A549 (cell line): ENCODE measurements around the gene PRR29. TPM values are rescaled to one million over a fixed set of nuclear protein-coding genes. Genes with fewer than 3 reads are reported as not detected.
A peak's percentile ranks its signal among the peaks of the same experiment; 100 is the strongest.

Source experiments
- ATAC-seq, 2 experiments: fragments of 200-7000 bp in 1 of 2; fragments of >200 bp in 1 of 2; cut with Nextera tagmentation in 1 of 2; cut with Tn5 transposase in 1 of 2; 3 replicates each; pipeline versions ENCODE4 v1.8.0 to v1.9.1; 2018 to 2020; ENCODE audit warnings: mild to moderate bottlenecking in 1 of 2, moderate library complexity in 1 of 2
- CTCF ChIA-PET: fragments of 300-600 bp; sonication (Branson Sonifier 250); formaldehyde crosslinking; extraction: SDS; loops from one replicate; lab custom pipeline; 2021; ENCODE audit warnings: antibody characterized with exemption, inconsistent platforms; lab: Yijun Ruan, JAX
- POLR2A ChIA-PET: fragments of 350-600 bp; formaldehyde crosslinking; extraction: SDS; loops from one replicate; lab custom pipeline; 2021; ENCODE audit warnings: antibody characterized with exemption, inconsistent platforms; lab: Yijun Ruan, JAX
- DNase-seq, 2 experiments: peaks; one replicate each; pipeline versions ENCODE4 v3.0.0 to v3.0.0-alpha.2; 2011 to 2016; ENCODE audit warnings: low read depth in 1 of 2, low spot score in 1 of 2
- FAIRE-seq: peaks from 2 replicates; lab custom pipeline; 2011; peaks lifted over from hg19 to GRCh38; lab: Jason Lieb, UNC
- H3K27ac ChIP-seq, 2 experiments: fragments of >200 bp; sonication (Bioruptor Twin); formaldehyde crosslinking; 3 replicates each; pipeline ENCODE4 v1.5.1; 2016 to 2017
- H3K4me1 ChIP-seq: fragments of >200 bp; sonication (Bioruptor Twin); formaldehyde crosslinking; 3 replicates; pipeline ENCODE4 v1.6.1; 2016
- H3K4me2 ChIP-seq: fragments of >200 bp; sonication (Bioruptor Twin); formaldehyde crosslinking; 3 replicates; pipeline ENCODE4 v1.6.1; 2016
- H3K4me3 ChIP-seq: fragments of >200 bp; sonication (Bioruptor Twin); formaldehyde crosslinking; 3 replicates; pipeline ENCODE4 v1.5.1; 2016
- H3K9me3 ChIP-seq: fragments of >200 bp; sonication (Bioruptor Twin); formaldehyde crosslinking; 3 replicates; pipeline ENCODE4 v1.6.1; 2016
- CBX8 ChIP-seq: fragments of 200-600 bp; sonication (generic); IDR thresholded peaks from 2 replicates; pipeline ENCODE4 v1.6.1; 2016
- EHF ChIP-seq: fragments of 250-450 bp; sonication (Bioruptor Pico); IDR thresholded peaks from 2 replicates; pipeline ENCODE4 v1.5.0; 2020; ENCODE audit warnings: mild to moderate bottlenecking
- FOSB ChIP-seq: fragments of 250-450 bp; sonication (Bioruptor Pico); IDR thresholded peaks from 2 replicates; pipeline ENCODE4 v1.5.0; 2020; ENCODE audit warnings: mild to moderate bottlenecking, moderate library complexity
- HDAC2 ChIP-seq: fragments of 200-600 bp; sonication (generic); IDR thresholded peaks from 2 replicates; pipeline ENCODE4 v1.6.1; 2016
- HEYL ChIP-seq: fragments of 250-450 bp; sonication (Bioruptor Pico); IDR thresholded peaks from 2 replicates; pipeline ENCODE4 v1.8.0; 2021; ENCODE audit warnings: mild to moderate bottlenecking, moderate library complexity
- HOXA7 ChIP-seq: fragments of 250-450 bp; sonication (Bioruptor Pico); IDR thresholded peaks from 2 replicates; pipeline ENCODE4 v1.5.0; 2020; ENCODE audit warnings: mild to moderate bottlenecking, moderate library complexity
- HOXB5 ChIP-seq: fragments of 250-450 bp; sonication (Bioruptor Pico); IDR thresholded peaks from 2 replicates; pipeline ENCODE4 v1.5.0; 2020; ENCODE audit warnings: mild to moderate bottlenecking, moderate library complexity
- JUN ChIP-seq, 2 experiments: fragments of >200 bp; sonication (Bioruptor Twin); formaldehyde crosslinking; IDR thresholded peaks; 2 replicates in 1 of 2; 3 replicates in 1 of 2; pipeline ENCODE4 v1.6.1; 2016 to 2017
- KDM1A ChIP-seq: fragments of 200-600 bp; sonication (generic); IDR thresholded peaks from 2 replicates; pipeline ENCODE4 v1.6.1; 2016; ENCODE audit warnings: low read depth, mild to moderate bottlenecking
- NPAS2 ChIP-seq: fragments of 250-450 bp; sonication (Bioruptor Pico); IDR thresholded peaks from 2 replicates; pipeline ENCODE4 v1.8.0; 2022; ENCODE audit warnings: mild to moderate bottlenecking, moderate library complexity, borderline replicate concordance
- POLR2A ChIP-seq: IDR thresholded peaks from 2 replicates; pipeline ENCODE4 v1.6.1; 2012; ENCODE audit warnings: mild to moderate bottlenecking, low read length
- RARB ChIP-seq: fragments of 250-450 bp; sonication (Bioruptor Pico); IDR thresholded peaks from 2 replicates; pipeline ENCODE4 v1.8.0; 2021; ENCODE audit warnings: mild to moderate bottlenecking, moderate library complexity
- RNF2 ChIP-seq: fragments of 200-600 bp; sonication (generic); IDR thresholded peaks from 2 replicates; pipeline ENCODE4 v1.6.1; 2016; ENCODE audit warnings: low read depth, mild to moderate bottlenecking, antibody characterized with exemption, moderate library complexity, borderline replicate concordance
- SREBF2 ChIP-seq: fragments of 450-650 bp; IDR thresholded peaks from 2 replicates; pipeline ENCODE4 v1.6.1; 2014; ENCODE audit warnings: mild to moderate bottlenecking, moderate library complexity
- TFCP2L1 ChIP-seq: fragments of 250-450 bp; sonication (Bioruptor Pico); IDR thresholded peaks from 2 replicates; pipeline ENCODE4 v1.5.0; 2021; ENCODE audit warnings: mild to moderate bottlenecking
- ZC3H11A ChIP-seq: fragments of 450-650 bp; IDR thresholded peaks from 2 replicates; pipeline ENCODE4 v1.6.1; 2014; ENCODE audit warnings: antibody characterized with exemption, mild to moderate bottlenecking
- ZSCAN20 ChIP-seq: fragments of 250-450 bp; sonication (Bioruptor Pico); IDR thresholded peaks from 2 replicates; pipeline ENCODE4 v1.8.0; 2022; ENCODE audit warnings: mild to moderate bottlenecking, moderate library complexity
- WGBS: methylation state at CpG from one replicate; pipeline ENCODE4 v1.1.6; 2017; ENCODE audit errors: missing lambda C conversion rate; 5-methylcytosine and 5-hydroxymethylcytosine counted together
- polyA plus RNA-seq, 4 experiments: library from polyadenylated mRNA; depleted of rRNA in 3 of 4; stranded (reverse); fragments of >200 nt; fragmentation: RNase III in 1 of 4; extraction: RNeasy Plus Mini Kit Qiagen cat#74134 plus additional on column Dnase treatment in 1 of 4; gene quantifications; 2 replicates in 3 of 4; 3 replicates in 1 of 4; pipeline ENCODE4 v1.2.3, GENCODE V29; 2011 to 2017
- TF ChIP-seq, protein P1 (sequence below): fragments of >200 bp; sonication (Bioruptor Twin); formaldehyde crosslinking; IDR thresholded peaks from 3 replicates; pipeline ENCODE4 v1.6.1; 2016
- TF ChIP-seq, protein P2 (sequence below): fragments of >200 bp; sonication (Bioruptor Twin); formaldehyde crosslinking; IDR thresholded peaks from 2 replicates; pipeline ENCODE4 v1.6.1; 2016
- TF ChIP-seq, protein P3 (sequence below): fragments of 250-450 bp; sonication (Bioruptor Pico); IDR thresholded peaks from 2 replicates; pipeline ENCODE4 v1.5.0; 2020; ENCODE audit warnings: low read depth, mild to moderate bottlenecking, moderate library complexity
- TF ChIP-seq, protein P4 (sequence below): fragments of 450-650 bp; IDR thresholded peaks from 2 replicates; pipeline ENCODE4 v1.6.1; 2014; ENCODE audit warnings: antibody characterized with exemption

The PRR29 gene
- polyA plus RNA-seq, 2 of the 4 experiments (the other 2 are of a cell fraction): 0.44 to 0.67 TPM

DNA sequence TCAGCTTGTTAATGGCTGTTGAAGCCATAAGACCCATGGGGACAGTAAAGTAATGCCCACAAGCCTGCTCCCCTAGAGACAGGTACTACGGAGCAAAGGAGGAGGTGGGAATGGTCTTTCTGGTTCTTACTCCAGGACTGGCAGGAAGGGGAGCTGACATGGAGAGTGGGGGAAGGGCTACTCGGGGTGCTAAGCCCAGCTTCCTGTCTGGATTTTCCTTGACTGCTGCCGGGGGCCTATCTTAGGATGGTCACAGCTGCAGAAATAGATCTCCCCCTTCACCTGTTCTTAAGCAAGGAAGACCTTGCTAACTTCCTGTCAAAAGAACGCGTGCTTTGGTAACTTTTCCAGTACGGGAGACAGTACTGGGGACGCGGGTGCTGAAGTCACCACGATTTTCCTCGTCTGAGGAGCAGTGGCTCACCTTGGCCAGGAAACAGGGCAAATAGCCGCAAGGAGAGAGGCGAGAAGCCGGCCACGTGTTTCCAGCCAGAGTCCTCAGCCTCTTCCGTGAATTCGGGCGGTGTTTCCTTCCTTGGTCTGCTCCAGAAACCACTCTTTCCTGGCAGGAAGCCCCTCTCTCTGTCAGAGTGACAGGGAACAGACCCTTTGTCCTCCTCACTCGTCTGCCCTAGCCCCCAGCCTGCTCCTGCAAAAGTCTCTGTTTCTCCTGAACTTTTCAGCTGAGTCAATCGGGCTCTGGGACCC, 656 bp upstream of the PRR29 start:
- FAIRE-seq (no peak), DNase-seq (no peak), ATAC-seq (no peak)
- TF ChIP-seq KDM1A: no peak
- TF ChIP-seq FOSB: no peak
- TF ChIP-seq HEYL (CRISPR knock-in tag): no peak
- ChIA-PET POLR2A (no interaction called here), CTCF (interaction anchor here (0.6 to 14.8 kb wide), 10 partner anchors 16 to 86 kb away, joined by 3 to 150 read pairs (median 6); partner anchors contain the start of genes CSHL1 and GH1)
- Histone ChIP-seq H3K4me2 (peak overlapping the region; percentile 81), H3K4me1 (peaks cover 9% of the 10 kb centered on the region), H3K27ac (peak overlapping the region in 1 of 2 experiments; percentile 81; a peak in 2 of 6 replicates), H3K4me3 (peak overlapping the region; percentile 63; the same call in 2 of the 3 replicates), H3K9me3 (no peaks in the 10 kb centered on the region)
- 61% methylated on average over 19 of the region's 19 CpGs for WGBS

DNA sequence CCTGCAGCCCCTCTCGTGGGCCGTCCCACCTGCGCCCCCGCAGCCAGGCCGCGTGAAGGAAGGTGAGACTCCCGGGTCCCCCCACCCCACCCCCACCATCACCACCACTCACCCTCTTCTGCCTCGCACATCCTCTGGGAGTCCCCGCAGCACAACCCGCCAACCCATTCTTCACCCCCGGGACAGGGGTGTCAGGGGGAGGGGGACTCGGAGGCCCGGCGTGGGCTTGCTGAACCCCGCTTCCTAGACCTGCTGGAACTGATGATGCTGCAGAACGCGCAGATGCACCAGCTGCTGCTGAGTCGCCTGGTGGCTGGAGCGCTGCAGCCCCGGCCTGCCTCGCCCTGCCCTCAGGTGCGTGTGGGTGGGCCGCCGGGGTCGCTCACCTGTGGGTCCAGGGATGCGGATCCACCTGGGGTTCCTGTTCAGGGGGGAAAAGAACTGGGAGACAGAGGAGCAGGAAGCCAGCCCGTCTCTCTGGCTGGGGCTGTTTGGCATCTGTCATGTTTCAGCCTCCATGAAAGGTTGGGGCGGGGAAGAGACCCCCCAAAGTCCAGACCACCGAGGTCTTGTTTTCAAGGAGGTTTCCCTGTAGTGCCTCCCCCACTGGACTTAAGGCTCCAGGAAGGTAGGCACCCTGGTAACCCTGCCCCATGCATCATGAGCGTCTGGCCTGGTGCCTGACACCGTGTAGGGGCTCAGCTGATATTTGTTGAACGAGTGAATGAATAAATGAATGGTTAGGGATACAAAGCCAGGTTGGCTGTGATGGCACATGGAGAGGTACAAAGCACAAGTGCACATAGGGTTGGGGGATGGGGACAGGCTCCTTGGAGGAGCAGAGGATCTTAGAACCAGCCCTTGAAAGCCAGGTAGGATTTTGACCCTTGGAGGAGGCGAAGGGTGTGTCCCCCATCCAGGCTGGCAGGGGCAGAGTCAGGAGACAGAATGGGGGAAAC, 849 bp downstream of the PRR29 start:
- H3K9me3 ChIP-seq: no peaks in the 10 kb centered on the region
- CTCF ChIA-PET: interaction anchor here (0.7 to 4.4 kb wide), 9 partner anchors 8 to 135 kb away, joined by 3 to 24 read pairs (median 6); partner anchors contain the start of genes CSHL1 and GH1
- H3K4me3 ChIP-seq: peak overlapping the region; percentile 63
- ATAC-seq (peak in 1 of 2 experiments; percentile 1; a peak in 1 of 6 replicates), FAIRE-seq (no peak), DNase-seq (no peak)
- peak overlapping the region; percentile 52 to 81; a peak in 5 of 6 replicates for H3K27ac ChIP-seq
- WGBS: 51% methylated on average over 19 of the region's 33 CpGs
- H3K4me2 ChIP-seq: peak overlapping the region; percentile 81
- peaks cover 9% of the 10 kb centered on the region for H3K4me1 ChIP-seq
- no peak for TF ChIP-seq NPAS2
- TF ChIP-seq HOXA7 (CRISPR knock-in tag): no peak
- TF ChIP-seq JUN (IDR thresholded peaks at IDR 0.05): no peak
- no peak for TF ChIP-seq RARB
- TF ChIP-seq, protein P1, sequence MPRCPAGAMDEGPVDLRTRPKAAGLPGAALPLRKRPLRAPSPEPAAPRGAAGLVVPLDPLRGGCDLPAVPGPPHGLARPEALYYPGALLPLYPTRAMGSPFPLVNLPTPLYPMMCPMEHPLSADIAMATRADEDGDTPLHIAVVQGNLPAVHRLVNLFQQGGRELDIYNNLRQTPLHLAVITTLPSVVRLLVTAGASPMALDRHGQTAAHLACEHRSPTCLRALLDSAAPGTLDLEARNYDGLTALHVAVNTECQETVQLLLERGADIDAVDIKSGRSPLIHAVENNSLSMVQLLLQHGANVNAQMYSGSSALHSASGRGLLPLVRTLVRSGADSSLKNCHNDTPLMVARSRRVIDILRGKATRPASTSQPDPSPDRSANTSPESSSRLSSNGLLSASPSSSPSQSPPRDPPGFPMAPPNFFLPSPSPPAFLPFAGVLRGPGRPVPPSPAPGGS: no peak
- TF ChIP-seq RNF2: no peak
- TF ChIP-seq, protein P2, sequence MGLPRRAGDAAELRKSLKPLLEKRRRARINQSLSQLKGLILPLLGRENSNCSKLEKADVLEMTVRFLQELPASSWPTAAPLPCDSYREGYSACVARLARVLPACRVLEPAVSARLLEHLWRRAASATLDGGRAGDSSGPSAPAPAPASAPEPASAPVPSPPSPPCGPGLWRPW: no peak
- TF ChIP-seq, protein P3, sequence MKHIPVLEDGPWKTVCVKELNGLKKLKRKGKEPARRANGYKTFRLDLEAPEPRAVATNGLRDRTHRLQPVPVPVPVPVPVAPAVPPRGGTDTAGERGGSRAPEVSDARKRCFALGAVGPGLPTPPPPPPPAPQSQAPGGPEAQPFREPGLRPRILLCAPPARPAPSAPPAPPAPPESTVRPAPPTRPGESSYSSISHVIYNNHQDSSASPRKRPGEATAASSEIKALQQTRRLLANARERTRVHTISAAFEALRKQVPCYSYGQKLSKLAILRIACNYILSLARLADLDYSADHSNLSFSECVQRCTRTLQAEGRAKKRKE (CRISPR knock-in tag): no peak
- no peak for TF ChIP-seq KDM1A
- no peak for TF ChIP-seq CBX8
- no peak for TF ChIP-seq POLR2A
- TF ChIP-seq ZSCAN20: no peak
- TF ChIP-seq EHF: no peak
- TF ChIP-seq ZC3H11A: no peak
- TF ChIP-seq, protein P4, sequence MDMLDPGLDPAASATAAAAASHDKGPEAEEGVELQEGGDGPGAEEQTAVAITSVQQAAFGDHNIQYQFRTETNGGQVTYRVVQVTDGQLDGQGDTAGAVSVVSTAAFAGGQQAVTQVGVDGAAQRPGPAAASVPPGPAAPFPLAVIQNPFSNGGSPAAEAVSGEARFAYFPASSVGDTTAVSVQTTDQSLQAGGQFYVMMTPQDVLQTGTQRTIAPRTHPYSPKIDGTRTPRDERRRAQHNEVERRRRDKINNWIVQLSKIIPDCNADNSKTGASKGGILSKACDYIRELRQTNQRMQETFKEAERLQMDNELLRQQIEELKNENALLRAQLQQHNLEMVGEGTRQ: no peak
- no peak for TF ChIP-seq TFCP2L1
- TF ChIP-seq HOXB5 (CRISPR knock-in tag): no peak
- no peak for TF ChIP-seq HDAC2
- no peak for TF ChIP-seq SREBF2
- POLR2A ChIA-PET: no interaction called here
